ENCODE data around the gene TAP2. TPM values are rescaled to one million over a fixed set of nuclear protein-coding genes. Genes with fewer than 3 reads are reported as not detected.
A peak's percentile ranks its signal among the peaks of the same experiment; 100 is the strongest.

TAP2 gene
- total and polyA plus RNA-seq, 10 donors = 26.4 to 106 (median 48.4) TPM

DNA sequence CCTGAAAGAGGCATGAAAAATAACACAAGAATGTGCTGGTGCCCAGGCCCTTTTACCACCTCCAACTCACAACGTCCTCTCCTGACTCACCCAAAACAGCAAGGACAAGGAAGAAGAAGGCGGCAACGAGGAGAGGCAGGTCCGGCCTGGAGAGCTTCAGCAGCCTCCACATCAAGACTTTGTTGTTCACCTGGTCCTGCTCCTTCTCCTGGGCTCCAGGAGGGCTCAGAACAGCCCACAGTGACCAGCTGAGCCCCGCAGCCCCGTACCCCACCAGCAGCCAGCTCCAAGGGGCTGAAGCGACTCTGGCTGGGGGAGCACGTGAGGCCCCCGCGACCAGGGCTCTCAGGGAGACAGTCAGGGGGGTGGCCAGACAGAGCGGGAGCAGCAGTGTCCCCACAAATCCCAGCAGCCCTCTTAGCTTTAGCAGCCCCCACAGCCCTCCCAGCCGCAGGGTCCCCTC is 857 bp downstream of the TAP2 start:
- WGBS, 5 donors = 17 to 52% (median 23%) methylated on average over 4 to 12 of the region's 12 CpGs
- no peak for DNase-seq
- intact Hi-C loops (cut with DNase I; ENCODE audit: low total_unique reads) = no loop called here

DNA sequence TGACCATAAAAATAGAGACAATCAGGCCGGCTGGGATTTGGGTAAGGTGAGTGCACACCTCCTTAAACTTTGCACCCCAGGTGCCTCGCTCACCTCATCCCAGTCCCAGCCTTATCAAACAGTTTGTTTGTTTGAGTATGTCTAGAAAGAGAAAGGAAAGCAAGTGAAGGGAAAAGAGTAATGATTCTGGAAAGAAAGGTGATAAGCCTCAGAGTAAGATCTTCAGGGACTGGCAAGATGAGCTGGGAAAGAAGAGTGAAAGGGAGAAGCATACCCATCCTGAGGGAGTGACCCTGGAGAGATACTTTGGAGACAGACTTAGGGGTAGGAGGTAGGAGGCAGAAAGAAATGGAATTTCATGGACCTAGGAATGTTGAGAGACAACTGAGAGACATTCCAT is 1.7 kb downstream of the TAP2 start:
- Histone ChIP-seq H3K9me3 (no peaks in the 10 kb centered on the region), H3K36me3 (peaks cover 0 to 79% (median 53%) of the 10 kb centered on the region in 6 donors), H3K4me3 (peak overlapping the region in 1 of 8 donors; percentile 84), H3K27me3 (replicated peaks in 1 of 7) (no peaks in the 10 kb centered on the region), H3K27ac (peak overlapping the region in 1 of 8 donors; percentile 98), H3K4me1 (peaks cover 36 to 95% (median 64%) of the 10 kb centered on the region in 6 donors)
- TF ChIP-seq, protein P1, sequence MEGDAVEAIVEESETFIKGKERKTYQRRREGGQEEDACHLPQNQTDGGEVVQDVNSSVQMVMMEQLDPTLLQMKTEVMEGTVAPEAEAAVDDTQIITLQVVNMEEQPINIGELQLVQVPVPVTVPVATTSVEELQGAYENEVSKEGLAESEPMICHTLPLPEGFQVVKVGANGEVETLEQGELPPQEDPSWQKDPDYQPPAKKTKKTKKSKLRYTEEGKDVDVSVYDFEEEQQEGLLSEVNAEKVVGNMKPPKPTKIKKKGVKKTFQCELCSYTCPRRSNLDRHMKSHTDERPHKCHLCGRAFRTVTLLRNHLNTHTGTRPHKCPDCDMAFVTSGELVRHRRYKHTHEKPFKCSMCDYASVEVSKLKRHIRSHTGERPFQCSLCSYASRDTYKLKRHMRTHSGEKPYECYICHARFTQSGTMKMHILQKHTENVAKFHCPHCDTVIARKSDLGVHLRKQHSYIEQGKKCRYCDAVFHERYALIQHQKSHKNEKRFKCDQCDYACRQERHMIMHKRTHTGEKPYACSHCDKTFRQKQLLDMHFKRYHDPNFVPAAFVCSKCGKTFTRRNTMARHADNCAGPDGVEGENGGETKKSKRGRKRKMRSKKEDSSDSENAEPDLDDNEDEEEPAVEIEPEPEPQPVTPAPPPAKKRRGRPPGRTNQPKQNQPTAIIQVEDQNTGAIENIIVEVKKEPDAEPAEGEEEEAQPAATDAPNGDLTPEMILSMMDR (IDR thresholded peaks at IDR 0.05 in 8 of 11, conservative IDR thresholded peaks at IDR 0.05 in 3 of 11) = no peak
- TF ChIP-seq POLR2A (IDR thresholded peaks at IDR 0.05) (no peak), POLR2AphosphoS5 (IDR thresholded peaks at IDR 0.05) (no peak)
- intact Hi-C loops (cut with DNase I; ENCODE audit: low total_unique reads) = no loop called here
- 77 to 98% (median 89%) methylated on average over 2 of the region's 2 CpGs for WGBS, 5 donors
- no peak for DNase-seq

More for the DNA sequence above, 857 bp downstream of the TAP2 start:
- peaks cover 0 to 79% (median 54%) of the 10 kb centered on the region in 6 donors for H3K36me3 ChIP-seq
- TF ChIP-seq POLR2AphosphoS5 (IDR thresholded peaks at IDR 0.05) (no peak), POLR2A (IDR thresholded peaks at IDR 0.05) (no peak)
- TF ChIP-seq, protein P1 (IDR thresholded peaks at IDR 0.05 in 8 of 11, conservative IDR thresholded peaks at IDR 0.05 in 3 of 11) = no peak
- H3K4me3 ChIP-seq = peak overlapping the region; percentile 70 to 90 (median 85)
- peaks cover 44 to 95% (median 68%) of the 10 kb centered on the region in 6 donors for H3K4me1 ChIP-seq
- H3K9me3 ChIP-seq = no peaks in the 10 kb centered on the region
- H3K27ac ChIP-seq = peak overlapping the region; percentile 91 to 100 (median 97)
- no peaks in the 10 kb centered on the region for H3K27me3 ChIP-seq (replicated peaks in 1 of 7)

DNA sequence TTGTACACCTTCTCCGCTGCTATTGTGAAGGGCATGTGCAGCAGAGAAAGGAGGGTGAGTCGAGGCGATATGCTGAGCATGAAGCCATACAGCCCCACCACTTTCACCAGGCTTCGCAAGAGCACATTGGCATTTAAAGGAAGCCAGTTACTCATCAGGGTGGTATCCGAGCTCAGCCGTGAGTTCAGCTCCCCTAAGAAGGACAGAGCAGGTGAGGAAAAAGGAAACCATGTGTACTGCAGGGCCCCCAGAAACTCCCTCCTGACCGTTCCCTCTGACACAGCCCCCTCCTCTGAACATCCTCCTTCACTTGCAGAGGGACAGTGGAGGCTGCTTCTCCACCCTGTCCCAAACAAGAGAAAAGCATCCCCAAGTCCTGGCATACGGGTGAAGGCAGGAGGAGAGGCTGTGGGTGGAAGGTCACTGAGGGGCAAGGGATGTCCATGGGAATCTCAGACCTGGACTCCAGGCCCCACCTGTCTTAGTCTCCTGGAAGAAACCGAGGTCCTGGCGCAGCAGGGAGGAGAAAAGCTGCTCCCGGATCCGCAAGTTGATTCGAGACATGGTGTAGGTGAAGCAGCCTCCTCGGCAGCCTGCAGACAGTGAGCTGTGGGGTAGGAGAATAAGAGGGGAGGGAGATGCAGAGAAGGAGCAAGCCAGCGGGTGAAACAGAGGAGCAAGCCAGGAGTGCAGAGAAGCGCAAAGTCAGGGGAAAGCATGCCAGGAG is 3.2 kb downstream of the TAP2 start:
- 92 to 95% (median 93%) methylated on average over 16 of the region's 16 CpGs for WGBS, 5 donors
- intact Hi-C loops (cut with DNase I; ENCODE audit: low total_unique reads) = no loop called here
- Histone ChIP-seq H3K9me3 (no peaks in the 10 kb centered on the region), H3K27ac (no peak overlapping the region), H3K27me3 (replicated peaks in 1 of 7) (no peaks in the 10 kb centered on the region), H3K36me3 (peaks cover 0 to 79% (median 53%) of the 10 kb centered on the region in 6 donors), H3K4me1 (peaks cover 22 to 80% (median 49%) of the 10 kb centered on the region in 6 donors), H3K4me3 (no peak overlapping the region)
- DNase-seq = no peak
- TF ChIP-seq, protein P1 (IDR thresholded peaks at IDR 0.05 in 8 of 11, conservative IDR thresholded peaks at IDR 0.05 in 3 of 11) = no peak
- no peak for TF ChIP-seq POLR2AphosphoS5 (IDR thresholded peaks at IDR 0.05)
- TF ChIP-seq POLR2A (IDR thresholded peaks at IDR 0.05) = no peak

DNA sequence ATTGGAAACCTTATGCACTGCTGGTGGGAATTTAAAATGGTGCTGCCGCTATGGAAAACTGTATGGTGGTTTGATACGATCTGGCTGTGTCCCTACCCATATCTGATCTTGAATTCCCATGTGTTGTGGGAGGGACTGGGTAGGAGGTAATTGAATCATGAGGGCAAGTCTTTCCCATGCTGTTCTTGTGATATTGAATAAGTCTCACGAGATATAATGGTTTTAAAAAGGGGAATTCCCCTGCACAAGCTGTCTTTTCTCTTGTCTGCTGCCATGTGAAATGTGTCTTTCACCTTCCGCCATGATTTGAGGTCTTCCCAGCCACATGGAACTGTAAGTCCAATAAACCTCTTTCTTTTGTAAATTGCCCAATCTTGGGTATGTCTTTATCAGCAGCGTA is 4.9 kb downstream of the TAP2 start:
- WGBS, 5 donors = 75 to 80% (median 79%) methylated on average over 5 of the region's 5 CpGs
- Histone ChIP-seq H3K4me1 (peaks cover 17 to 64% (median 32%) of the 10 kb centered on the region in 6 donors), H3K27me3 (replicated peaks in 1 of 7) (no peaks in the 10 kb centered on the region), H3K27ac (no peak overlapping the region), H3K9me3 (no peaks in the 10 kb centered on the region), H3K4me3 (no peak overlapping the region), H3K36me3 (peaks cover 0 to 89% (median 67%) of the 10 kb centered on the region in 6 donors)
- DNase-seq = no peak
- intact Hi-C loops (cut with DNase I; ENCODE audit: low total_unique reads) = loop anchor here (5.0 kb wide), 1 partner anchor 34 kb away; no protein-coding TSS in a partner anchor
- TF ChIP-seq, protein P1 (IDR thresholded peaks at IDR 0.05 in 8 of 11, conservative IDR thresholded peaks at IDR 0.05 in 3 of 11) = no peak

Measured in spleen (tissue), 11 donors.